Measurements from ENCODE around the gene TMUB1. TPM values are rescaled to one million over a fixed set of nuclear protein-coding genes. Genes with fewer than 3 reads are reported as not detected.

TMUB1 gene
- total and polyA plus RNA-seq, 10 donors: 27.1 to 73.4 (median 39.4) TPM

GRCh38 chr7:151131224-151131591, 47.9 kb upstream of the TMUB1 start:
- DNase-seq: no peak
- intact Hi-C loops (cut with DNase I; ENCODE audit: low total_unique reads): no loop called here
- Histone ChIP-seq H3K4me3 (no peak overlapping the region), H3K4me1 (peaks cover 0 to 9% (median 2%) of the 10 kb centered on the region in 6 donors), H3K36me3 (peaks cover 0 to 96% (median 65%) of the 10 kb centered on the region in 6 donors), H3K9me3 (no peaks in the 10 kb centered on the region), H3K27ac (no peak overlapping the region), H3K27me3 (replicated peaks in 1 of 7) (no peaks in the 10 kb centered on the region)
- no peak for TF ChIP-seq CTCF (IDR thresholded peaks at IDR 0.05 in 8 of 11, conservative IDR thresholded peaks at IDR 0.05 in 3 of 11)
- TF ChIP-seq POLR2A (IDR thresholded peaks at IDR 0.05): no peak
- no peak for TF ChIP-seq POLR2AphosphoS5 (IDR thresholded peaks at IDR 0.05)
- WGBS, 5 donors: 92 to 97% (median 94%) methylated on average over 13 of the region's 13 CpGs

- H3K9me3 ChIP-seq: no peaks in the 10 kb centered on the region
- no peaks in the 10 kb centered on the region for H3K27me3 ChIP-seq (replicated peaks in 1 of 7)
- no peak overlapping the region for H3K4me3 ChIP-seq
- peaks cover 0 to 5% (median under 1%) of the 10 kb centered on the region in 6 donors for H3K4me1 ChIP-seq
- no peak for DNase-seq
- TF ChIP-seq CTCF (IDR thresholded peaks at IDR 0.05 in 8 of 11, conservative IDR thresholded peaks at IDR 0.05 in 3 of 11) (no peak), POLR2A (IDR thresholded peaks at IDR 0.05) (no peak), POLR2AphosphoS5 (IDR thresholded peaks at IDR 0.05) (no peak)
- no peak overlapping the region for H3K27ac ChIP-seq
- intact Hi-C loops (cut with DNase I; ENCODE audit: low total_unique reads): no loop called here
- H3K36me3 ChIP-seq: peaks cover 0 to 96% (median 60%) of the 10 kb centered on the region in 6 donors
- WGBS, 5 donors: 93 to 96% (median 94%) methylated on average over 16 to 17 of the region's 17 CpGs
Measured at GRCh38 chr7:151130741-151131157, 47.5 kb upstream of the TMUB1 start.

GRCh38 chr7:151129960-151130591, 46.8 kb upstream of the TMUB1 start:
- Histone ChIP-seq H3K4me3 (no peak overlapping the region), H3K27me3 (replicated peaks in 1 of 7) (no peaks in the 10 kb centered on the region), H3K4me1 (peaks cover 0 to 4% (median 0%) of the 10 kb centered on the region in 6 donors), H3K27ac (no peak overlapping the region), H3K9me3 (no peaks in the 10 kb centered on the region), H3K36me3 (peaks cover 0 to 96% (median 54%) of the 10 kb centered on the region in 6 donors)
- no peak for TF ChIP-seq POLR2AphosphoS5 (IDR thresholded peaks at IDR 0.05)
- no peak for TF ChIP-seq POLR2A (IDR thresholded peaks at IDR 0.05)
- no peak for TF ChIP-seq CTCF (IDR thresholded peaks at IDR 0.05 in 8 of 11, conservative IDR thresholded peaks at IDR 0.05 in 3 of 11)
- no peak for DNase-seq
- intact Hi-C loops (cut with DNase I; ENCODE audit: low total_unique reads): loop anchor here (5.0 to 10.0 kb wide), 2 partner anchors 42 to 175 kb away; no protein-coding TSS in a partner anchor
- WGBS, 5 donors: 90 to 96% (median 94%) methylated on average over 7 to 9 of the region's 9 CpGs

- H3K9me3 ChIP-seq: no peaks in the 10 kb centered on the region
- no peak overlapping the region for H3K27ac ChIP-seq
- peaks cover 0 to 96% (median 47%) of the 10 kb centered on the region in 6 donors for H3K36me3 ChIP-seq
- intact Hi-C loops (cut with DNase I; ENCODE audit: low total_unique reads): loop anchor here (5.0 to 10.0 kb wide), 2 partner anchors 43 to 175 kb away; no protein-coding TSS in a partner anchor
- DNase-seq: no peak
- TF ChIP-seq CTCF (IDR thresholded peaks at IDR 0.05 in 8 of 11, conservative IDR thresholded peaks at IDR 0.05 in 3 of 11): no peak
- WGBS, 5 donors: 88 to 92% (median 91%) methylated on average over 9 to 28 of the region's 28 CpGs
- H3K27me3 ChIP-seq (replicated peaks in 1 of 7): no peaks in the 10 kb centered on the region
- peaks cover 0 to 5% (median 0%) of the 10 kb centered on the region in 6 donors for H3K4me1 ChIP-seq
- H3K4me3 ChIP-seq: no peak overlapping the region
Measured at GRCh38 chr7:151129117-151129959, 46.0 kb upstream of the TMUB1 start.

Measured in spleen (tissue), 11 donors.